Neural progenitor cell (in vitro differentiated cells): ENCODE measurements around the gene SLC38A9.

ENCODE experiments used
- CTCF ChIP-seq: fragments of 200-600 bp; sonication (generic); IDR thresholded peaks from 2 replicates; pipeline ENCODE4 v1.5.1; 2017; ENCODE audit warnings: antibody characterized with exemption, mild to moderate bottlenecking
- EZH2 ChIP-seq: fragments of 200-600 bp; sonication (generic); IDR thresholded peaks from 2 replicates; pipeline ENCODE4 v1.6.1; 2017; ENCODE audit warnings: antibody characterized with exemption, mild to moderate bottlenecking, moderate library complexity

GRCh38 chr5:55714749-55715148 is 2.6 kb upstream of the SLC38A9 start:
- no peak for TF ChIP-seq CTCF
- no peak for TF ChIP-seq EZH2
